Nephron progenitor cell (in vitro differentiated cells): Measurements from ENCODE around the gene SYNJ2.

ENCODE experiments used
- DNase-seq: peaks from one replicate; pipeline ENCODE4 v3.0.0; 2021
- H3K27ac Mint-ChIP-seq: 2 replicates; pipeline ENCODE4 v1.8.0; 2021; ENCODE audit warnings: mild to moderate bottlenecking, moderate library complexity, mixed read lengths
- H3K27me3 Mint-ChIP-seq: 2 replicates; pipeline ENCODE4 v1.8.0; 2021; ENCODE audit warnings: mild to moderate bottlenecking, low read depth, mixed read lengths; ENCODE audit not compliant: poor library complexity
- H3K36me3 Mint-ChIP-seq: 2 replicates; pipeline ENCODE4 v1.8.0; 2021; ENCODE audit warnings: low read depth, mixed read lengths
- H3K4me1 Mint-ChIP-seq: 2 replicates; pipeline ENCODE4 v1.8.0; 2021; ENCODE audit warnings: mixed read lengths
- H3K4me3 Mint-ChIP-seq: 2 replicates; pipeline ENCODE4 v1.8.0; 2021; ENCODE audit warnings: mild to moderate bottlenecking, moderate library complexity, mixed read lengths
- H3K9me3 Mint-ChIP-seq: 2 replicates; pipeline ENCODE4 v1.8.0; 2021; ENCODE audit warnings: mild to moderate bottlenecking, moderate library complexity, mixed read lengths
- TF ChIP-seq, protein P1 (sequence below): fragments of 200-600 bp; sonication (generic); IDR thresholded peaks from 2 replicates; pipeline ENCODE4 v1.5.0; 2021; ENCODE audit warnings: antibody characterized with exemption

SYNJ2 gene

GRCh38 chr6:157998707-157999167, 17.1 kb downstream of the SYNJ2 start:
- H3K36me3 Mint-ChIP-seq = no peaks in the 10 kb centered on the region
- DNase-seq = no peak
- H3K4me3 Mint-ChIP-seq = no peak overlapping the region
- TF ChIP-seq, protein P1, sequence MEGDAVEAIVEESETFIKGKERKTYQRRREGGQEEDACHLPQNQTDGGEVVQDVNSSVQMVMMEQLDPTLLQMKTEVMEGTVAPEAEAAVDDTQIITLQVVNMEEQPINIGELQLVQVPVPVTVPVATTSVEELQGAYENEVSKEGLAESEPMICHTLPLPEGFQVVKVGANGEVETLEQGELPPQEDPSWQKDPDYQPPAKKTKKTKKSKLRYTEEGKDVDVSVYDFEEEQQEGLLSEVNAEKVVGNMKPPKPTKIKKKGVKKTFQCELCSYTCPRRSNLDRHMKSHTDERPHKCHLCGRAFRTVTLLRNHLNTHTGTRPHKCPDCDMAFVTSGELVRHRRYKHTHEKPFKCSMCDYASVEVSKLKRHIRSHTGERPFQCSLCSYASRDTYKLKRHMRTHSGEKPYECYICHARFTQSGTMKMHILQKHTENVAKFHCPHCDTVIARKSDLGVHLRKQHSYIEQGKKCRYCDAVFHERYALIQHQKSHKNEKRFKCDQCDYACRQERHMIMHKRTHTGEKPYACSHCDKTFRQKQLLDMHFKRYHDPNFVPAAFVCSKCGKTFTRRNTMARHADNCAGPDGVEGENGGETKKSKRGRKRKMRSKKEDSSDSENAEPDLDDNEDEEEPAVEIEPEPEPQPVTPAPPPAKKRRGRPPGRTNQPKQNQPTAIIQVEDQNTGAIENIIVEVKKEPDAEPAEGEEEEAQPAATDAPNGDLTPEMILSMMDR = no peak
- H3K27ac Mint-ChIP-seq = no peak overlapping the region
- H3K4me1 Mint-ChIP-seq = peaks cover 80% of the 10 kb centered on the region
- H3K27me3 Mint-ChIP-seq = peaks cover 6% of the 10 kb centered on the region
- H3K9me3 Mint-ChIP-seq = peaks cover 8% of the 10 kb centered on the region

GRCh38 chr6:157999168-158000051, 17.7 kb downstream of the SYNJ2 start:
- Mint-ChIP-seq H3K9me3 (peaks cover 8% of the 10 kb centered on the region), H3K27me3 (peaks cover 6% of the 10 kb centered on the region), H3K36me3 (no peaks in the 10 kb centered on the region), H3K4me3 (no peak overlapping the region), H3K4me1 (peaks cover 86% of the 10 kb centered on the region), H3K27ac (peak overlapping the region; percentile 23)
- DNase-seq = no peak
- TF ChIP-seq, protein P1 = no peak

- DNase-seq = no peak
- H3K27ac Mint-ChIP-seq = peak overlapping the region; percentile 77
- peaks cover 6% of the 10 kb centered on the region for H3K27me3 Mint-ChIP-seq
- TF ChIP-seq, protein P1 = no peak
- no peak overlapping the region for H3K4me3 Mint-ChIP-seq
- H3K4me1 Mint-ChIP-seq = peaks cover 90% of the 10 kb centered on the region
- peaks cover 8% of the 10 kb centered on the region for H3K9me3 Mint-ChIP-seq
- H3K36me3 Mint-ChIP-seq = no peaks in the 10 kb centered on the region
Observed at GRCh38 chr6:158000530-158001307, 19.1 kb downstream of the SYNJ2 start.

GRCh38 chr6:158002249-158002950, 20.7 kb downstream of the SYNJ2 start:
- Mint-ChIP-seq H3K4me1 (peaks cover 86% of the 10 kb centered on the region), H3K9me3 (peaks cover 8% of the 10 kb centered on the region), H3K36me3 (no peaks in the 10 kb centered on the region), H3K27ac (no peak overlapping the region), H3K27me3 (peaks cover 3% of the 10 kb centered on the region), H3K4me3 (no peak overlapping the region)
- no peak for DNase-seq
- TF ChIP-seq, protein P1 = no peak

DNA sequence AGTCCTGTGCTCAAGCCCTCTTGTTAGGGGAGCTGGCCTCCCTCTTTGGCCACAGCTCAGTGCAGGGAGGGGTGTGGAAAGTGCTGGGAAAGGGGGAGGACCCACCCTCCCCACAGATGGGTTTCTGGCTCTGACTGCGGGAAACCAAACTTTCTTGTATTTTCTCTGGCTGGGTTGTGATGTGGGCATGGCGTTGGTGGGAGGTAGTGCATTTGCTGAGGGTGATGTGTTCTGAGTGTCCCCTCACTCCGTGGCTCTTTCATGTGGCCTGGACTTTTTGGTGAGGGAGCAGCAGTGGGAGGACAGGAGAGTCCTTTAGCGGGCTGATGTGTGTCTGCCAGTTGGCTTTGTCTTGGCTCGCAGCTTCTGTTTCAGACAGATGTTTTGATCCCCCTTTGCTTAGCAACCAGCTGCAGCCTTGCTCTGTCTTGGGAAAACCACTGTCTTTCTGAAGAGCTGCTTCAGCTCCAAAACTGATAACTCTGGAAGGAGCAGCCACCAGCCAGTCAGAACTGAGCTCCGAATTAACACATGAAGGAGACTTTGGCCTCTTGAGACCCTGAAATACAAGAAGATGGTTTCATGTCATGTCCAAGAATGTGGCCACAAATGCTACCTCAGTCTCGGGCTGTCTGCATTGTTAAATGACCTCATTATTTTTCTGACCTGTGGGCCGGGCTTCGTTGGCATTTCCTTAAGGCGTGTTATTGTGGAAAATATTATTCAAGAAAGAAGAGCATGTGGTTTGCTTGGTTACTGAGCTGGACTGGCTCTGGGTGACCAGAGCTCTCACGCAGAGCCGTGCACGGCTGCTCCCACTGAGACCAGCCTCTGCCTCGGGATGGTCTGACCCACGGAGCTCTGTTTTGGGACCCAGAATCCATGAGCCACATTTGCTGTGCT, 21.5 kb downstream of the SYNJ2 start:
- Mint-ChIP-seq H3K27me3 (peaks cover 3% of the 10 kb centered on the region), H3K27ac (peak overlapping the region; percentile 75), H3K9me3 (peaks cover 8% of the 10 kb centered on the region), H3K4me1 (peaks cover 79% of the 10 kb centered on the region), H3K36me3 (no peaks in the 10 kb centered on the region), H3K4me3 (no peak overlapping the region)
- TF ChIP-seq, protein P1 = no peak
- DNase-seq = no peak
